HepG2 (cell line): ENCODE results near the gene ANKRD55. TPM values are rescaled to one million over a fixed set of nuclear protein-coding genes. Genes with fewer than 3 reads are reported as not detected.

ENCODE experiments used
- BHLHE40 ChIP-seq: IDR thresholded peaks from 2 replicates; pipeline ENCODE4 v1.6.1; 2011; ENCODE audit warnings: low read length, improper control_type of control experiment
- BRCA1 ChIP-seq: sonication (generic); formaldehyde crosslinking; IDR thresholded peaks from 2 replicates; pipeline ENCODE4 v1.4.0; 2020; ENCODE audit warnings: missing genetic modification reagents
- BRD4 ChIP-seq: sonication (generic); formaldehyde crosslinking; IDR thresholded peaks from 2 replicates; pipeline ENCODE4 v1.4.0; 2020; ENCODE audit warnings: missing genetic modification reagents
- CREB1 ChIP-seq, 2 experiments: fragments of 450-650 bp in 1 of 2; IDR thresholded peaks; 2 replicates each; pipeline ENCODE4 v1.6.1; 2016 to 2017; ENCODE audit warnings: control low read depth in 1 of 2, mild to moderate bottlenecking in 1 of 2, missing compliant biosample characterization in 1 of 2, missing genetic modification characterization in 1 of 2
- KAT8 ChIP-seq: IDR thresholded peaks from 2 replicates; pipeline ENCODE4 v1.6.1; 2016; ENCODE audit warnings: missing genetic modification reagents, missing compliant biosample characterization
- KDM4B ChIP-seq: sonication (generic); formaldehyde crosslinking; IDR thresholded peaks from 2 replicates; pipeline ENCODE4 v1.4.0; 2020; ENCODE audit warnings: missing genetic modification reagents
- MIER2 ChIP-seq: IDR thresholded peaks from 2 replicates; pipeline ENCODE4 v1.6.1; 2016; ENCODE audit warnings: missing biosample characterization, missing genetic modification reagents
- MYC ChIP-seq: sonication (generic); formaldehyde crosslinking; IDR thresholded peaks from 2 replicates; pipeline ENCODE4 v1.9.0; 2021; ENCODE audit warnings: missing genetic modification reagents, borderline replicate concordance
- NCOR1 ChIP-seq: fragments of 200-600 bp; sonication (generic); IDR thresholded peaks from 2 replicates; pipeline ENCODE4 v1.7.0; 2017; ENCODE audit warnings: antibody characterized with exemption, low read length, borderline replicate concordance
- PHF20 ChIP-seq: sonication (generic); formaldehyde crosslinking; IDR thresholded peaks from 2 replicates; pipeline ENCODE4 v1.5.0; 2020; ENCODE audit warnings: mild to moderate bottlenecking, missing genetic modification reagents
- RELA ChIP-seq: sonication (generic); formaldehyde crosslinking; IDR thresholded peaks from 2 replicates; pipeline ENCODE4 v1.4.0; 2020; ENCODE audit warnings: missing genetic modification reagents
- SRF ChIP-seq: IDR thresholded peaks from 2 replicates; pipeline ENCODE4 v1.6.1; 2011; ENCODE audit warnings: mild to moderate bottlenecking, low read depth, low read length, moderate library complexity
- ZFP82 ChIP-seq: sonication (generic); formaldehyde crosslinking; IDR thresholded peaks from 2 replicates; pipeline ENCODE4 v1.5.1; 2020; ENCODE audit warnings: mild to moderate bottlenecking, missing genetic modification reagents, borderline replicate concordance
- ZNF10 ChIP-seq: sonication (generic); formaldehyde crosslinking; IDR thresholded peaks from 2 replicates; pipeline ENCODE4 v1.4.0; 2020; ENCODE audit warnings: mild to moderate bottlenecking, low read depth, missing genetic modification reagents, borderline replicate concordance
- ZNF337 ChIP-seq: sonication (generic); formaldehyde crosslinking; IDR thresholded peaks from 2 replicates; pipeline ENCODE4 v1.5.1; 2020; ENCODE audit warnings: missing genetic modification reagents, low read depth, mild to moderate bottlenecking, borderline replicate concordance
- ZNF350 ChIP-seq: sonication (generic); formaldehyde crosslinking; IDR thresholded peaks from 2 replicates; pipeline ENCODE4 v1.4.0; 2020; ENCODE audit warnings: mild to moderate bottlenecking, low read depth, missing genetic modification reagents, borderline replicate concordance
- ZNF761 ChIP-seq: sonication (generic); formaldehyde crosslinking; conservative IDR thresholded peaks from 2 replicates; pipeline ENCODE4 v1.4.0; 2020; ENCODE audit warnings: mild to moderate bottlenecking, missing genetic modification reagents
- ZNF766 ChIP-seq: sonication (generic); formaldehyde crosslinking; IDR thresholded peaks from 2 replicates; pipeline ENCODE4 v1.5.0; 2020; ENCODE audit warnings: missing genetic modification reagents, borderline replicate concordance
- polyA plus RNA-seq, 8 experiments: library from polyadenylated mRNA; depleted of rRNA in 3 of 8; stranded (reverse) in 7 of 8; unstranded in 1 of 8; fragments of >200 nt; fragmentation: Illumina TruSeq in 4 of 8; extraction: Trizol in 4 of 8; gene quantifications; 2 replicates each; pipeline versions ENCODE4 v1.2.1 to v1.2.3, GENCODE V29; 2011 to 2016; ENCODE audit warnings: low read depth in 4 of 8, missing spikeins in 1 of 8, mixed read lengths in 1 of 8; ENCODE audit not compliant: insufficient read depth in 1 of 8
- total RNA-seq, 5 experiments: library from RNA; depleted of rRNA; stranded (reverse); fragments of >200 nt; fragmentation: Illumina TruSeq; extraction: Trizol; gene quantifications; 2 replicates each; pipeline ENCODE4 v1.2.3, GENCODE V29; 2016; ENCODE audit warnings: low read depth in 1 of 5
- TF ChIP-seq, protein P1 (sequence below): sonication (generic); formaldehyde crosslinking; IDR thresholded peaks from 2 replicates; pipeline ENCODE4 v1.4.0; 2020; ENCODE audit warnings: missing genetic modification reagents
- TF ChIP-seq, protein P2 (sequence below): sonication (generic); formaldehyde crosslinking; IDR thresholded peaks from 2 replicates; pipeline ENCODE4 v1.8.1; 2023; ENCODE audit warnings: mild to moderate bottlenecking, missing genetic modification reagents
- TF ChIP-seq, protein P3 (sequence below): sonication (generic); formaldehyde crosslinking; IDR thresholded peaks from 2 replicates; pipeline ENCODE4 v1.5.1; 2020; ENCODE audit warnings: missing genetic modification reagents, mild to moderate bottlenecking, borderline replicate concordance
- TF ChIP-seq, protein P4 (sequence below): sonication (generic); formaldehyde crosslinking; IDR thresholded peaks from 2 replicates; pipeline ENCODE4 v1.5.1; 2020; ENCODE audit warnings: missing genetic modification reagents, mild to moderate bottlenecking, borderline replicate concordance

Gene ANKRD55
- total and polyA plus RNA-seq, 2 of the 13 experiments (the other 11 are each of a cell fraction or from before 2014, with no cell fraction given): 0.11 to 0.28 TPM

GRCh38 chr5:56116599-56117141 is 116.5 kb downstream of the ANKRD55 start (continued):
- TF ChIP-seq, protein P1, sequence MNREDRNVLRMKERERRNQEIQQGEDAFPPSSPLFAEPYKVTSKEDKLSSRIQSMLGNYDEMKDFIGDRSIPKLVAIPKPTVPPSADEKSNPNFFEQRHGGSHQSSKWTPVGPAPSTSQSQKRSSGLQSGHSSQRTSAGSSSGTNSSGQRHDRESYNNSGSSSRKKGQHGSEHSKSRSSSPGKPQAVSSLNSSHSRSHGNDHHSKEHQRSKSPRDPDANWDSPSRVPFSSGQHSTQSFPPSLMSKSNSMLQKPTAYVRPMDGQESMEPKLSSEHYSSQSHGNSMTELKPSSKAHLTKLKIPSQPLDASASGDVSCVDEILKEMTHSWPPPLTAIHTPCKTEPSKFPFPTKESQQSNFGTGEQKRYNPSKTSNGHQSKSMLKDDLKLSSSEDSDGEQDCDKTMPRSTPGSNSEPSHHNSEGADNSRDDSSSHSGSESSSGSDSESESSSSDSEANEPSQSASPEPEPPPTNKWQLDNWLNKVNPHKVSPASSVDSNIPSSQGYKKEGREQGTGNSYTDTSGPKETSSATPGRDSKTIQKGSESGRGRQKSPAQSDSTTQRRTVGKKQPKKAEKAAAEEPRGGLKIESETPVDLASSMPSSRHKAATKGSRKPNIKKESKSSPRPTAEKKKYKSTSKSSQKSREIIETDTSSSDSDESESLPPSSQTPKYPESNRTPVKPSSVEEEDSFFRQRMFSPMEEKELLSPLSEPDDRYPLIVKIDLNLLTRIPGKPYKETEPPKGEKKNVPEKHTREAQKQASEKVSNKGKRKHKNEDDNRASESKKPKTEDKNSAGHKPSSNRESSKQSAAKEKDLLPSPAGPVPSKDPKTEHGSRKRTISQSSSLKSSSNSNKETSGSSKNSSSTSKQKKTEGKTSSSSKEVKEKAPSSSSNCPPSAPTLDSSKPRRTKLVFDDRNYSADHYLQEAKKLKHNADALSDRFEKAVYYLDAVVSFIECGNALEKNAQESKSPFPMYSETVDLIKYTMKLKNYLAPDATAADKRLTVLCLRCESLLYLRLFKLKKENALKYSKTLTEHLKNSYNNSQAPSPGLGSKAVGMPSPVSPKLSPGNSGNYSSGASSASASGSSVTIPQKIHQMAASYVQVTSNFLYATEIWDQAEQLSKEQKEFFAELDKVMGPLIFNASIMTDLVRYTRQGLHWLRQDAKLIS (CRISPR knock-in tag): no peak
- TF ChIP-seq CREB1 (IDR thresholded peaks at IDR 0.05) (0 out of 2 replicates have a peak, but pooled peaks have one; percentile 3), CREB1 (CRISPR knock-in tag; IDR thresholded peaks at IDR 0.05) (no peak), PHF20 (CRISPR knock-in tag) (no peak; the same call in 1 of the 2 replicates), BRCA1 (0 out of 2 replicates have a peak, but pooled peaks have one; percentile 50), BRD4 (0 out of 2 replicates have a peak, but pooled peaks have one; percentile 63), NCOR1 (peak; percentile 69; the same call in 1 of the 2 replicates), ZNF350 (CRISPR knock-in tag) (0 out of 2 replicates have a peak, but pooled peaks have one; percentile 37), ZNF761 (0 out of 2 replicates have a peak, but pooled peaks have one; percentile 43), RELA (CRISPR knock-in tag) (no peak), SRF (0 out of 2 replicates have a peak, but pooled peaks have one; percentile 15), ZNF10 (CRISPR knock-in tag) (no peak), KAT8 (CRISPR knock-in tag) (peak; percentile 71; the same call in 1 of the 2 replicates), MYC (CRISPR knock-in tag) (peak; percentile 84), ZNF337 (CRISPR knock-in tag) (no peak), KDM4B (CRISPR knock-in tag) (peak; percentile 72), BHLHE40 (peak; percentile 69), ZFP82 (CRISPR knock-in tag) (no peak), MIER2 (CRISPR knock-in tag) (peak; percentile 82; the same call in 1 of the 2 replicates), ZNF766 (CRISPR knock-in tag) (no peak)
- TF ChIP-seq, protein P2, sequence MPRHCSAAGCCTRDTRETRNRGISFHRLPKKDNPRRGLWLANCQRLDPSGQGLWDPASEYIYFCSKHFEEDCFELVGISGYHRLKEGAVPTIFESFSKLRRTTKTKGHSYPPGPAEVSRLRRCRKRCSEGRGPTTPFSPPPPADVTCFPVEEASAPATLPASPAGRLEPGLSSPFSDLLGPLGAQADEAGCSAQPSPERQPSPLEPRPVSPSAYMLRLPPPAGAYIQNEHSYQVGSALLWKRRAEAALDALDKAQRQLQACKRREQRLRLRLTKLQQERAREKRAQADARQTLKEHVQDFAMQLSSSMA: 0 out of 2 replicates have a peak, but pooled peaks have one; percentile 31
- TF ChIP-seq, protein P3, sequence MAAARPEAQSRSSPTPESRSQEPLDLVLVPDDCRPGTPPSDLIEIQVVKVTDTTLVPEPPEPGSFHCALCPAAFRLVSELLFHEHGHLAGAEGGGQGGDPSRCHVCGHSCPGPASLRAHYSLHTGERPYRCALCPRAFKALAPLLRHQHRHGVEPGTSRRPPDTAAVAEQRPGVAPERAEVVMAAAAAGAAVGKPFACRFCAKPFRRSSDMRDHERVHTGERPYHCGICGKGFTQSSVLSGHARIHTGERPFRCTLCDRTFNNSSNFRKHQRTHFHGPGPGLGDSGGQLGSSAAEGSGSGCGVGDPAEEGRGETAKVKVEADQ: no peak
- TF ChIP-seq, protein P4, sequence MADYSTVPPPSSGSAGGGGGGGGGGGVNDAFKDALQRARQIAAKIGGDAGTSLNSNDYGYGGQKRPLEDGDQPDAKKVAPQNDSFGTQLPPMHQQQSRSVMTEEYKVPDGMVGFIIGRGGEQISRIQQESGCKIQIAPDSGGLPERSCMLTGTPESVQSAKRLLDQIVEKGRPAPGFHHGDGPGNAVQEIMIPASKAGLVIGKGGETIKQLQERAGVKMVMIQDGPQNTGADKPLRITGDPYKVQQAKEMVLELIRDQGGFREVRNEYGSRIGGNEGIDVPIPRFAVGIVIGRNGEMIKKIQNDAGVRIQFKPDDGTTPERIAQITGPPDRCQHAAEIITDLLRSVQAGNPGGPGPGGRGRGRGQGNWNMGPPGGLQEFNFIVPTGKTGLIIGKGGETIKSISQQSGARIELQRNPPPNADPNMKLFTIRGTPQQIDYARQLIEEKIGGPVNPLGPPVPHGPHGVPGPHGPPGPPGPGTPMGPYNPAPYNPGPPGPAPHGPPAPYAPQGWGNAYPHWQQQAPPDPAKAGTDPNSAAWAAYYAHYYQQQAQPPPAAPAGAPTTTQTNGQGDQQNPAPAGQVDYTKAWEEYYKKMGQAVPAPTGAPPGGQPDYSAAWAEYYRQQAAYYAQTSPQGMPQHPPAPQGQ (CRISPR knock-in tag): no peak
